ENCODE data around the gene PAK6. TPM values are rescaled to one million over a fixed set of nuclear protein-coding genes. Genes with fewer than 3 reads are reported as not detected.

The PAK6 gene
- polyA plus RNA-seq, 1 donor (not counting 4 experiments of a cell fraction or from before 2014, with no cell fraction given): 11.5 TPM

DNA sequence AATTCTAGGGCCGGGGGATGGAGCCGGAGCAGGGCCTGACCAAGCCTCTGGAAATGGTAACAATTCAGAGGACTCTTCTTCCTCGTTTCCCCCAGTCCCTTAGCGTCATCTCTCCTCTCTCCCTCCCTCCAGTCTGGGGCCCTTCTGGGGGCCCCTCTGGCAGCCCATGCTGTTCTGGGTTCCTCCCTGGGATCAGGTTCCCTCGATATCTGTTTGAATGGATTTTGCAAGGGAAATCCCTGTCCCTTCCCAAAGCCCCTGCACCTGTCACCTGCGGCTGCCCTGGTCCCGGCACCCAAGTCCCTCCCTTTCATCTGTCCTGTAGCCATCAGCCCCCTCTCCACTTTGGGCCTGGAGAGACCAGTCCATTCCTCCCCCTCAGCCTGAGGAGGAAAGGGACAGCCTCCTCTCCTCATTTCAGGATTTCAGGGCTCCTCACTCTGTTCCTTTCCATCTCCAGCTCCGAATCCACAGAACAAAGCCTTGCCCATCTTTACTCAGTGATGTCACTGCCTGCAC is 70.5 kb downstream of the PAK6 start:
- Histone ChIP-seq H3K9me3 (ENCODE audit: control insufficient read depth, low read depth, low read length) (no peaks in the 10 kb centered on the region), H3K4me2 (ENCODE audit: control insufficient read depth, extremely low read depth, insufficient read depth, low read depth, low read length) (no peak overlapping the region), H3K27me3 (ENCODE audit: control insufficient read depth, extremely low read depth, insufficient read depth, low read length) (peaks cover 27% of the 10 kb centered on the region), H3K27ac (ENCODE audit: control insufficient read depth, insufficient read depth, low read length) (no peak overlapping the region), H3K4me1 (ENCODE audit: control insufficient read depth, extremely low read depth, insufficient read depth, low read length) (peaks cover 11% of the 10 kb centered on the region), H3K9me1 (ENCODE audit: control insufficient read depth, extremely low read depth, insufficient read depth, low read length) (no peaks in the 10 kb centered on the region), H3K36me3 (ENCODE audit: control insufficient read depth in 2 of 2, extremely low read depth in 1 of 2, insufficient read depth in 2 of 2, low read length in 2 of 2) (no peaks in the 10 kb centered on the region), H3K9ac (ENCODE audit: control insufficient read depth, extremely low read depth, insufficient read depth, low read length) (no peak overlapping the region), H4K20me1 (ENCODE audit: control insufficient read depth, extremely low read depth, insufficient read depth, low read length) (peaks cover 4% of the 10 kb centered on the region), H2AFZ (ENCODE audit: control insufficient read depth, low read length) (no peak overlapping the region), H3K79me2 (ENCODE audit: control insufficient read depth, insufficient read depth, low read length) (no peaks in the 10 kb centered on the region), H3K4me3 (ENCODE audit: control insufficient read depth in 2 of 3, extremely low read depth in 1 of 3, insufficient read depth in 2 of 3, low read depth in 1 of 3, low read length in 3 of 3) (no peak overlapping the region)
- no peak for DNase-seq (ENCODE audit: low read depth, low spot score)
- no peak for FAIRE-seq
- TF ChIP-seq EZH2 (IDR thresholded peaks at IDR 0.05; ENCODE audit: low read length): no peak
- TF ChIP-seq, protein P1, sequence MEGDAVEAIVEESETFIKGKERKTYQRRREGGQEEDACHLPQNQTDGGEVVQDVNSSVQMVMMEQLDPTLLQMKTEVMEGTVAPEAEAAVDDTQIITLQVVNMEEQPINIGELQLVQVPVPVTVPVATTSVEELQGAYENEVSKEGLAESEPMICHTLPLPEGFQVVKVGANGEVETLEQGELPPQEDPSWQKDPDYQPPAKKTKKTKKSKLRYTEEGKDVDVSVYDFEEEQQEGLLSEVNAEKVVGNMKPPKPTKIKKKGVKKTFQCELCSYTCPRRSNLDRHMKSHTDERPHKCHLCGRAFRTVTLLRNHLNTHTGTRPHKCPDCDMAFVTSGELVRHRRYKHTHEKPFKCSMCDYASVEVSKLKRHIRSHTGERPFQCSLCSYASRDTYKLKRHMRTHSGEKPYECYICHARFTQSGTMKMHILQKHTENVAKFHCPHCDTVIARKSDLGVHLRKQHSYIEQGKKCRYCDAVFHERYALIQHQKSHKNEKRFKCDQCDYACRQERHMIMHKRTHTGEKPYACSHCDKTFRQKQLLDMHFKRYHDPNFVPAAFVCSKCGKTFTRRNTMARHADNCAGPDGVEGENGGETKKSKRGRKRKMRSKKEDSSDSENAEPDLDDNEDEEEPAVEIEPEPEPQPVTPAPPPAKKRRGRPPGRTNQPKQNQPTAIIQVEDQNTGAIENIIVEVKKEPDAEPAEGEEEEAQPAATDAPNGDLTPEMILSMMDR (optimal IDR thresholded peaks at IDR 0.05 in 1 of 3, IDR thresholded peaks at IDR 0.05 in 1 of 3, conservative IDR thresholded peaks at IDR 0.05 in 1 of 3; ENCODE audit: extremely low read depth in 1 of 3, insufficient read depth in 2 of 3, low read length in 3 of 3): no peak
- dilution Hi-C loops (cut with MboI; ENCODE audit: extremely low pct_ligation_motif_present, low sequenced_read_pairs): no loop called here

DNA sequence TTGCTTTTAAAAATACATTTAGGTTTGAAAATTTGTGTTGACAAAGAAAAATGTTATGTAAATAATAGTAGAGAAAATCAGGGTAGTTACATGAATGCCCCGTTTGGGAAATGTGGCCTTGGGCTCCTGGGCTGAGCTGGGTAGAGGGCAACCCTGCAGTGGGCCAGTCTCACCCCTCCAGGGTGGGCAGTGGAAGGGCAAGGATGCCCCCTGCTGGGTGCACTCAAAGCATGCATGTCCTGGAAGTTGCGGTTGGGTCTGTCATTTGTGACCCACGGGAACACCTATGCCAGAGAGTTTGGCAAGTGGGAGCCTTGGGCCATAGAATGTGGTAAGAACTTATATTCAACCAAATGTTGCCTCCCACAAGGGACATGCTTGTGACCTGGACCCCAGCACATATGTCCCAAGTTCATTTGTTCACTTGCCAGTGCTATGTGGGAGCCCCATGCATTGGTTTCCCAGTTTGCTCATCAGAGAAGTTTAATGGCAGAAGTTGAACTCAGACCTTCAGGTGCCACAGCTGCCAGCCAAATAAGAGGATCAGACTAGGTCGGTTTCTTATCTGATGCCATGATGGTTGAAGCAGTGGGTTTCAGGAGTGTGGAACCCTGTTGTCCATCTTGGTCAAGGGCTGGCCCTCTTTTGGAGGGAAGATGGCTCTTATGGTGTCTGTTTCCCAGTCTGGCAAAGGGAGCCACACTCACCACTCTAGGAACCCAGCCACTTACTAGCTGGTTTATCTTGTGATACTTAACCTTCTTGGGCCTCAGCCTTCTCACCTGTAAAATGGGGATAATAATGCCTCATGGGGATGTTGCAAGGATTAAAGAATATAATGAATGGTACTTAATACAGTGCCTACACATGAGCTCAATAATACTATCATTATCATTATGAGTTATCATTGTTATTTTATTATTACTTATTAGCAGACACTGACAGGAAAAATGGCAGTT is 71.4 kb downstream of the PAK6 start:
- H3K4me2 ChIP-seq (ENCODE audit: control insufficient read depth, extremely low read depth, insufficient read depth, low read depth, low read length): no peak overlapping the region
- no peaks in the 10 kb centered on the region for H3K9me1 ChIP-seq (ENCODE audit: control insufficient read depth, extremely low read depth, insufficient read depth, low read length)
- no peaks in the 10 kb centered on the region for H3K9me3 ChIP-seq (ENCODE audit: control insufficient read depth, low read depth, low read length)
- dilution Hi-C loops (cut with MboI; ENCODE audit: extremely low pct_ligation_motif_present, low sequenced_read_pairs): no loop called here
- peaks cover 19% of the 10 kb centered on the region for H3K4me1 ChIP-seq (ENCODE audit: control insufficient read depth, extremely low read depth, insufficient read depth, low read length)
- H3K27me3 ChIP-seq (ENCODE audit: control insufficient read depth, extremely low read depth, insufficient read depth, low read length): peaks cover 26% of the 10 kb centered on the region
- no peaks in the 10 kb centered on the region for H3K79me2 ChIP-seq (ENCODE audit: control insufficient read depth, insufficient read depth, low read length)
- H3K4me3 ChIP-seq (ENCODE audit: control insufficient read depth in 2 of 3, extremely low read depth in 1 of 3, insufficient read depth in 2 of 3, low read depth in 1 of 3, low read length in 3 of 3): no peak overlapping the region
- no peak overlapping the region for H3K9ac ChIP-seq (ENCODE audit: control insufficient read depth, extremely low read depth, insufficient read depth, low read length)
- peaks cover 4% of the 10 kb centered on the region for H4K20me1 ChIP-seq (ENCODE audit: control insufficient read depth, extremely low read depth, insufficient read depth, low read length)
- FAIRE-seq: no peak
- no peak for TF ChIP-seq EZH2 (IDR thresholded peaks at IDR 0.05; ENCODE audit: low read length)
- TF ChIP-seq, protein P1 (optimal IDR thresholded peaks at IDR 0.05 in 1 of 3, IDR thresholded peaks at IDR 0.05 in 1 of 3, conservative IDR thresholded peaks at IDR 0.05 in 1 of 3; ENCODE audit: extremely low read depth in 1 of 3, insufficient read depth in 2 of 3, low read length in 3 of 3): peak; percentile 65 to 96 (median 73)
- DNase-seq (ENCODE audit: low read depth, low spot score): no peak
- H3K36me3 ChIP-seq (ENCODE audit: control insufficient read depth in 2 of 2, extremely low read depth in 1 of 2, insufficient read depth in 2 of 2, low read length in 2 of 2): no peaks in the 10 kb centered on the region
- no peak overlapping the region for H2AFZ ChIP-seq (ENCODE audit: control insufficient read depth, low read length)
- no peak overlapping the region for H3K27ac ChIP-seq (ENCODE audit: control insufficient read depth, insufficient read depth, low read length)

All from keratinocyte (primary cell).